DOHH2 (cell line): ENCODE results near the gene MRPL54.
A peak's percentile ranks its signal among the peaks of the same experiment; 100 is the strongest.

Source experiments
- H3F3A ChIP-seq: fragments of 200-600 bp; sonication (generic), shearing (Covaris generic); 2 replicates; pipeline ENCODE4 v1.6.0; 2016; ENCODE audit warnings: antibody characterized with exemption, mild to moderate bottlenecking; ENCODE audit not compliant: control insufficient read depth, insufficient read depth
- H3K27ac ChIP-seq: fragments of 200-600 bp; sonication (generic); 2 replicates; pipeline ENCODE4 v1.5.1; 2014; ENCODE audit warnings: low read depth, mild to moderate bottlenecking, low read length, moderate library complexity
- H3K27me3 ChIP-seq: fragments of 200-600 bp; sonication (generic); 2 replicates; pipeline ENCODE4 v1.6.1; 2014; ENCODE audit warnings: mild to moderate bottlenecking, low read length, mixed read lengths; ENCODE audit not compliant: control insufficient read depth
- H3K36me3 ChIP-seq: fragments of 200-600 bp; sonication (generic); 2 replicates; pipeline ENCODE4 v1.6.1; 2014; ENCODE audit warnings: mild to moderate bottlenecking, low read length, moderate library complexity, mixed read lengths; ENCODE audit not compliant: control insufficient read depth
- H3K4me1 ChIP-seq: fragments of 200-600 bp; sonication (generic); 2 replicates; pipeline ENCODE4 v1.6.1; 2014; ENCODE audit warnings: mild to moderate bottlenecking, low read length, mixed read lengths; ENCODE audit not compliant: control insufficient read depth
- H3K4me2 ChIP-seq: fragments of 200-600 bp; sonication (generic); 2 replicates; pipeline ENCODE4 v1.6.0; 2014; ENCODE audit warnings: mild to moderate bottlenecking, low read length, moderate library complexity
- H3K4me3 ChIP-seq: fragments of 200-600 bp; sonication (generic); 2 replicates; pipeline ENCODE4 v1.5.1; 2014; ENCODE audit warnings: mild to moderate bottlenecking, low read length, mixed read lengths
- H3K79me2 ChIP-seq: fragments of 200-600 bp; sonication (generic); 2 replicates; pipeline ENCODE4 v1.6.1; 2014; ENCODE audit warnings: mild to moderate bottlenecking, low read length, mixed read lengths; ENCODE audit not compliant: control insufficient read depth
- H3K9me2 ChIP-seq: fragments of 200-600 bp; sonication (generic); replicated peaks from 2 replicates; pipeline ENCODE4 v1.6.1; 2014; ENCODE audit warnings: mild to moderate bottlenecking, low read length, mixed read lengths; ENCODE audit not compliant: control insufficient read depth
- H3K9me3 ChIP-seq: fragments of 200-600 bp; sonication (generic); 2 replicates; pipeline ENCODE4 v1.6.1; 2014; ENCODE audit warnings: antibody characterized with exemption, low read length, mixed read lengths; ENCODE audit not compliant: control insufficient read depth, insufficient read depth
- H4K20me1 ChIP-seq: fragments of 200-600 bp; sonication (generic); 2 replicates; pipeline ENCODE4 v1.6.0; 2014; ENCODE audit warnings: low read depth, mild to moderate bottlenecking, antibody characterized with exemption, low read length, moderate library complexity; ENCODE audit not compliant: control insufficient read depth, insufficient read depth
- EZH2phosphoT487 ChIP-seq: fragments of 200-600 bp; sonication (generic); IDR thresholded peaks from 2 replicates; pipeline ENCODE4 v1.6.1; 2017; ENCODE audit warnings: borderline replicate concordance, mild to moderate bottlenecking, antibody characterized with exemption, low read length, moderate library complexity, mixed read lengths
- TF ChIP-seq, protein P1 (sequence below): fragments of 200-600 bp; sonication (generic); IDR thresholded peaks from one replicate; pipeline ENCODE4 v1.5.1; 2014; ENCODE audit warnings: antibody characterized with exemption, mild to moderate bottlenecking, low read depth, low read length; ENCODE audit not compliant: poor library complexity, severe bottlenecking

The MRPL54 gene

DNA sequence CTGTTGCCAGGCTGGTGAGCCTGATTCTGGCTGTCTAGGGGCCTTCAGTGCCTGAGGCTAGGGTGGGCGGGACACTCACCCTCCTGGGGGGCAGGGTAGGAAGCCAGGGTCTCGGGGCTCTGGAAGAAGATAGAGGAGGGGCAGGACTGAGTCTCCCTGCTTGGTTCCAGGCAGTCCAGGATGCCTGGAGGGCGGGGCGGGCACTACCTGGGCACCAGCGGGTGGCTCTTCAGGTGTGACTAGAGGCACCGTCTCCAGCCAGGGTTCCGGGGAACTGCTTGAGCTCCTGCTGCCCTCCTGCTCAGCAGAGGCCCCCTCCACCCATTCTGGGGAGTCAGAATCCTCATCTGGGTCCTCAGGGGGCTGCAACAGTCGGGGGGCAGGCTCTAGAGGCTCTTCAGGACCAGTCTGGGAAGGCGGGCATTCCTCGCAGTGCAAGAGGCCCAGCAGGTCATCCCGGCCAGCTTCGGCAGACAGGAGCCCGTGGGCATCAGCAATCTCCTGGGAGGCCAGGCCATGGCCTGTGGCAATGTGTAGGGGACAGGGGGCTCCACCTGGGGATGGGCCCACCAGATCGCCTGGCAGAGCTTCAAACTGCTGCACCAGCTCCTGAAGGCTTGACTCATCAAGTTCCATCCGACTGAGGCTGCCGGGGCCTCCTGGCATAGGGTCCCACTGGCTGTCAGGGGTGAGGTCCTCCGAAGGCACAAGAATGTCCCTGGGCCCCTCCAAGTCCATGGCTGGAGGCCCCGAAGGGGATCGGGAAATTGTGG lies 2.8 kb upstream of the MRPL54 start:
- H3K27ac ChIP-seq: no peak overlapping the region
- no peaks in the 10 kb centered on the region for H3K9me2 ChIP-seq
- peaks cover 34% of the 10 kb centered on the region for H3K79me2 ChIP-seq
- H4K20me1 ChIP-seq: no peaks in the 10 kb centered on the region
- no peaks in the 10 kb centered on the region for H3K27me3 ChIP-seq
- no peaks in the 10 kb centered on the region for H3K9me3 ChIP-seq
- no peak for TF ChIP-seq EZH2phosphoT487
- TF ChIP-seq, protein P1, sequence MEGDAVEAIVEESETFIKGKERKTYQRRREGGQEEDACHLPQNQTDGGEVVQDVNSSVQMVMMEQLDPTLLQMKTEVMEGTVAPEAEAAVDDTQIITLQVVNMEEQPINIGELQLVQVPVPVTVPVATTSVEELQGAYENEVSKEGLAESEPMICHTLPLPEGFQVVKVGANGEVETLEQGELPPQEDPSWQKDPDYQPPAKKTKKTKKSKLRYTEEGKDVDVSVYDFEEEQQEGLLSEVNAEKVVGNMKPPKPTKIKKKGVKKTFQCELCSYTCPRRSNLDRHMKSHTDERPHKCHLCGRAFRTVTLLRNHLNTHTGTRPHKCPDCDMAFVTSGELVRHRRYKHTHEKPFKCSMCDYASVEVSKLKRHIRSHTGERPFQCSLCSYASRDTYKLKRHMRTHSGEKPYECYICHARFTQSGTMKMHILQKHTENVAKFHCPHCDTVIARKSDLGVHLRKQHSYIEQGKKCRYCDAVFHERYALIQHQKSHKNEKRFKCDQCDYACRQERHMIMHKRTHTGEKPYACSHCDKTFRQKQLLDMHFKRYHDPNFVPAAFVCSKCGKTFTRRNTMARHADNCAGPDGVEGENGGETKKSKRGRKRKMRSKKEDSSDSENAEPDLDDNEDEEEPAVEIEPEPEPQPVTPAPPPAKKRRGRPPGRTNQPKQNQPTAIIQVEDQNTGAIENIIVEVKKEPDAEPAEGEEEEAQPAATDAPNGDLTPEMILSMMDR: no peak
- H3F3A ChIP-seq: peaks cover 7% of the 10 kb centered on the region
- peaks cover 16% of the 10 kb centered on the region for H3K36me3 ChIP-seq
- no peak overlapping the region for H3K4me3 ChIP-seq
- H3K4me1 ChIP-seq: peaks cover 13% of the 10 kb centered on the region
- peak overlapping the region; percentile 83; the same call in 1 of the 2 replicates for H3K4me2 ChIP-seq

DNA sequence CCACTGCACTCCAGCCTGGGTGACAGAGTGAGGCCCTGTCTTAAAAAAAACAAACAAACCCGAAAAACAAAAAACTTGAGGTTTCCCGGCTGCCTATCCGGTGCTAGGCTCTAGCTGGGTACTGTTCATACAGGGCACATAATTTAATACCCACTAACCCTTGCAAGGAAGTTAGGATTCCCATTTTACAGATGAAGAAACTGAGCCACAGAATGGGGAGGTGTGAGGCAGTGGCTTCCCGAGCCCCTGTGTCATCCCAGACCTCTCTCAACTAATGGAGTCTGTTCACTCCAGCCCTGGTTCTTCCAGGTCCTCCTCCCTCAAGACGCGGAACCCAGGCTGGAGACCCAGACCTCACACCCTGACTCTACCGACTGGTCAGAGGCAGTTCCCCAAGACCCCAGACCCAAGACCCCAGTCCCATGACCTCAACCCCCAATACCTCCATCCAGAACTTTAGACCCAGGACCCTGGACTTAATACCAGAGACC lies 1.6 kb upstream of the MRPL54 start:
- Histone ChIP-seq H3K27me3 (no peaks in the 10 kb centered on the region), H3K9me3 (no peaks in the 10 kb centered on the region), H3K4me1 (peaks cover 13% of the 10 kb centered on the region), H3K9me2 (no peaks in the 10 kb centered on the region), H3K27ac (peak overlapping the region; percentile 53; the same call in 1 of the 2 replicates), H3F3A (peaks cover 7% of the 10 kb centered on the region), H3K79me2 (peaks cover 39% of the 10 kb centered on the region), H3K36me3 (peaks cover 20% of the 10 kb centered on the region), H4K20me1 (no peaks in the 10 kb centered on the region), H3K4me2 (peak overlapping the region; percentile 83), H3K4me3 (peak overlapping the region; percentile 96)
- no peak for TF ChIP-seq EZH2phosphoT487
- TF ChIP-seq, protein P1: no peak

DNA sequence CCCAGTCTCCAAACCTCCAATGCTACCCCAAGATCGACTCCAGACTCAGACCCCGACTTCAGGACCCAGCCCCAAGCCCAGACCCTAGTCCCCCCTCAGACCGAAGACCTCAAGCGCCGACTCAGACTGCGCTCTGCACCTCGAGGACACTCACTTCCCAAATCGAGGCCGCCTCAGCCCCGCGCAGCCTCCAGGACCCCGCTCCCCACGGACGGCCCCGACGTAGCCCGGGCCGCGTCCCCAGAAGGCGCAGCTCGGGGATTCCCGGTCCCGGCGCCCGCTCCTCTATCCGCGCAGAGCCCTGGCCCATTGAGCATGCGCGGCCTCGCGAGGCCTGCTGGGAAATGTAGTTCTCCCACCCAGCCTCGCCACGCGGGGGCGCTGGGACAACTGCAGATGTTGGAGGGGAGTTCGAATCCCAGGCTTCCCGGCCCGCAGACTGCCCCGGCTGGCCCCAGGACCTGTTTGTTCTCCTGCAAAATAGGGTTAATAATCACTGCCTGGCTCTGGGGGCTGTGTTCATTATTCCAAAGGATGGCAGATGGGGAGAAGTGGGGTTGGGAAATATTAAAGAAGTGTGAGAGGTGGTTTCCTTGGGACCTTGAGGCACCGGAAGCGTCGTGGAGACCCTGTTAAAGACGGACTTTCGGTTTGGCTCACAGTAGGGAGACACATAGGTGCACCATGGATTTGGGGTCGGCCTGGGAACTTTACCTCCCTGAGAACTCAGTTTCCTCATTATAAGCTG lies 926 bp upstream of the MRPL54 start, which contains the start of gene APBA3:
Gene APBA3, minus strand, starts transcription at position 311 of the 748 bp plus-strand sequence. CDS start 1,428 bp downstream, outside the sequence.
- peaks cover 39% of the 10 kb centered on the region for H3K79me2 ChIP-seq
- H3K36me3 ChIP-seq: peaks cover 23% of the 10 kb centered on the region
- peak within 1 kb of the TSS; percentile 83 for H3K4me2 ChIP-seq
- no peaks in the 10 kb centered on the region for H3K9me3 ChIP-seq
- peak within 1 kb of the TSS; percentile 96 for H3K4me3 ChIP-seq
- no peak for TF ChIP-seq EZH2phosphoT487
- TF ChIP-seq, protein P1: peak; percentile 85
- peaks cover 7% of the 10 kb centered on the region for H3F3A ChIP-seq
- H3K27ac ChIP-seq: peak within 1 kb of the TSS; percentile 82
- peaks cover 13% of the 10 kb centered on the region for H3K4me1 ChIP-seq
- H4K20me1 ChIP-seq: no peaks in the 10 kb centered on the region
- no peaks in the 10 kb centered on the region for H3K9me2 ChIP-seq
- H3K27me3 ChIP-seq: no peaks in the 10 kb centered on the region
